ENCODE measurements around the gene PLCG2.

The PLCG2 gene

DNA sequence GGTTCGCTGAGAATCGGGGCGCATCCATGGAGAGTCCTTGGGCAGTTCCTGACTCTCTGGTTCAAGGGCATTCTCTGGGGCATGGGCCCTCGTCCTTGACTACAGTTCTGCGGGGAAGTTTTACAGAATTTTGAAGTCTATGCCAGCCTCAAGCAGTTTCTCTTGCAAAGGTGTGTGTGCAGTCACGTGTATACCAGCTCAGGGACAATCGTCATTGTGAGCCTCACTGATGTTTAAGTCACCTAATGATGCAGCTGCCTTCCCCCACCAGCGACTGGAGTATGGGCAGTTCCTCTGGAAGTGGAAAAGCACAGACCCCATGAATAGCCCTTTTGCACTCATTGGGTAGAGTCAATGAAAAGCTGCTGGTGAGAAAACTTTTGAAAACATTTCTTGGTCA lies 1.3 kb downstream of the PLCG2 start:
- no peak for TF ChIP-seq EZH2 (IDR thresholded peaks at IDR 0.05; ENCODE audit: borderline replicate concordance, low read depth, low read length, severe bottlenecking)
- TF ChIP-seq, protein P1, sequence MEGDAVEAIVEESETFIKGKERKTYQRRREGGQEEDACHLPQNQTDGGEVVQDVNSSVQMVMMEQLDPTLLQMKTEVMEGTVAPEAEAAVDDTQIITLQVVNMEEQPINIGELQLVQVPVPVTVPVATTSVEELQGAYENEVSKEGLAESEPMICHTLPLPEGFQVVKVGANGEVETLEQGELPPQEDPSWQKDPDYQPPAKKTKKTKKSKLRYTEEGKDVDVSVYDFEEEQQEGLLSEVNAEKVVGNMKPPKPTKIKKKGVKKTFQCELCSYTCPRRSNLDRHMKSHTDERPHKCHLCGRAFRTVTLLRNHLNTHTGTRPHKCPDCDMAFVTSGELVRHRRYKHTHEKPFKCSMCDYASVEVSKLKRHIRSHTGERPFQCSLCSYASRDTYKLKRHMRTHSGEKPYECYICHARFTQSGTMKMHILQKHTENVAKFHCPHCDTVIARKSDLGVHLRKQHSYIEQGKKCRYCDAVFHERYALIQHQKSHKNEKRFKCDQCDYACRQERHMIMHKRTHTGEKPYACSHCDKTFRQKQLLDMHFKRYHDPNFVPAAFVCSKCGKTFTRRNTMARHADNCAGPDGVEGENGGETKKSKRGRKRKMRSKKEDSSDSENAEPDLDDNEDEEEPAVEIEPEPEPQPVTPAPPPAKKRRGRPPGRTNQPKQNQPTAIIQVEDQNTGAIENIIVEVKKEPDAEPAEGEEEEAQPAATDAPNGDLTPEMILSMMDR (IDR thresholded peaks at IDR 0.05; ENCODE audit: borderline replicate concordance, extremely low read depth, low read length, poor library complexity, severe bottlenecking): no peak
- H3K9me3 ChIP-seq (ENCODE audit: insufficient read depth, low read length, severe bottlenecking): no peaks in the 10 kb centered on the region
- no peak for ATAC-seq (ENCODE audit: insufficient read depth, low read depth)

DNA sequence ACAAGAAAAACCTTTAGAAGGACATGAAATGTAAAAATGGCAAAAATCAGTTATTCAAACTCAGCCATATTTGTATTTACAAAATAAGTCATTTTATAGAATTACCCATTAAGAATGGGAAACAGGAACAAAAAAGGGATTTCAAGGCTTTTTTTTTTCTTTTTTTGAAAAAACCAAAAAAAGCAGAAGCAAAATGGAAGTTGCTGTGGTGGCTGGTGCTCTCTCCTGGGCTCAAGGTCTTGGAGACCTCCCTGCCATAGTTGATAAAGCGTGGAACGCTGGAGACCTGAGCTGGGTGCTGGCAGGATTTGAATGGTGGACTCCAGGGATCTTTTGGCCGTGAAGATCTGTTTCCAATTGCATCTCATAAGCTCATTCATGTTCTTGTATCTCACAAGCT lies 3.1 kb downstream of the PLCG2 start:
- Histone ChIP-seq H3K4me3 (ENCODE audit: low read depth in 1 of 2, low read length in 2 of 2) (no peak overlapping the region), H3K9ac (ENCODE audit: low read depth, low read length) (no peak overlapping the region), H3K36me3 (ENCODE audit: insufficient read depth, low read length) (no peaks in the 10 kb centered on the region), H3K4me1 (ENCODE audit: insufficient read depth, low read length) (no peaks in the 10 kb centered on the region), H3K27ac (ENCODE audit: low read length) (no peak overlapping the region), H2AFZ (ENCODE audit: low read depth, low read length) (no peak overlapping the region), H3K27me3 (ENCODE audit: insufficient read depth, low read length, poor library complexity) (peaks cover 7% of the 10 kb centered on the region), H3K4me2 (ENCODE audit: insufficient read depth, low read length) (no peak overlapping the region), H3K9me3 (ENCODE audit: insufficient read depth, low read length, severe bottlenecking) (no peaks in the 10 kb centered on the region), H4K20me1 (ENCODE audit: insufficient read depth, low read length) (no peaks in the 10 kb centered on the region), H3K79me2 (ENCODE audit: insufficient read depth, low read length) (no peaks in the 10 kb centered on the region)
- no peak for ATAC-seq (ENCODE audit: insufficient read depth, low read depth)
- DNase-seq: no peak
- no peak for TF ChIP-seq EZH2 (IDR thresholded peaks at IDR 0.05; ENCODE audit: borderline replicate concordance, low read depth, low read length, severe bottlenecking)
- TF ChIP-seq, protein P1 (IDR thresholded peaks at IDR 0.05; ENCODE audit: borderline replicate concordance, extremely low read depth, low read length, poor library complexity, severe bottlenecking): no peak

More for the DNA sequence above, 1.3 kb downstream of the PLCG2 start:
- no peak overlapping the region for H3K4me2 ChIP-seq (ENCODE audit: insufficient read depth, low read length)
- H3K4me3 ChIP-seq (ENCODE audit: low read depth in 1 of 2, low read length in 2 of 2): no peak overlapping the region
- no peak for DNase-seq
- H4K20me1 ChIP-seq (ENCODE audit: insufficient read depth, low read length): no peaks in the 10 kb centered on the region
- peaks cover 8% of the 10 kb centered on the region for H3K27me3 ChIP-seq (ENCODE audit: insufficient read depth, low read length, poor library complexity)
- H3K27ac ChIP-seq (ENCODE audit: low read length): no peak overlapping the region
- no peaks in the 10 kb centered on the region for H3K4me1 ChIP-seq (ENCODE audit: insufficient read depth, low read length)
- H2AFZ ChIP-seq (ENCODE audit: low read depth, low read length): no peak overlapping the region
- no peaks in the 10 kb centered on the region for H3K79me2 ChIP-seq (ENCODE audit: insufficient read depth, low read length)
- no peak overlapping the region for H3K9ac ChIP-seq (ENCODE audit: low read depth, low read length)
- H3K36me3 ChIP-seq (ENCODE audit: insufficient read depth, low read length): no peaks in the 10 kb centered on the region

DNA sequence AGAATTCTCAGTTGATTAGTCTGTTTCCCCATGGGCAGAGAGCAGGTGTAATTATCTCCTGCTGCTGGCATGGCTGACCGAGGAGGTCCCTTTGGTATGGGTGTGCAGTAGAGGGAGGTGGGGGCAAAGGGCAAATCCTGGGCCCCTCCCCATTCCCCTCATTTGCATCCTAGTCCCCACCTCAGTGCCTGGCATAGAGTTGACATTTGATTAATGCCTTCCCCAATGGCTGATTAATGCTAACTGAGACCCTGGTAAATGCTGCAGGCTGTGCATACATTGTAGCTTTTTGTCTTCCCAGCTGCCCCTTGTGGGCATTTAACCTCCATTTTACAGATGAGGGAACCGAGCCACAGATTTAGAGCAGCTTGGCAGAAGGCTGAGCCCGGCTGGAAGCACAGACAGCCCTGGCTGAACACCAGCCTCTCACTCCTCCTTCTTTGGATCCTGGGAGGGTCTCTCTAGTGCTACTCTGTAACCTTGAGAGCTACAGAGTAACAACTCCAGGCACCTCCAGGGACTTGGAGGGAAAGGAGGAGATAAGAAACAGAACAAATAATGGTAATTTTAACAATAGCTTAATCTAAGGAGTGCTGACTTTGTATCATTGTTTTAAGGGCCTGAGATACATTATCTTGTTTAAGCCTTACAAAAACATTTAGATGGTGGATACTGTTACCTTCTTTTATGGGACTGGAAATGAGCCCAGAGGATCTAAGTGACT lies 5.1 kb downstream of the PLCG2 start:
- Histone ChIP-seq H3K4me3 (ENCODE audit: low read depth in 1 of 2, low read length in 2 of 2) (no peak overlapping the region), H3K27me3 (ENCODE audit: insufficient read depth, low read length, poor library complexity) (peaks cover 7% of the 10 kb centered on the region), H3K36me3 (ENCODE audit: insufficient read depth, low read length) (no peaks in the 10 kb centered on the region), H3K9ac (ENCODE audit: low read depth, low read length) (no peak overlapping the region), H3K4me1 (ENCODE audit: insufficient read depth, low read length) (no peaks in the 10 kb centered on the region), H3K4me2 (ENCODE audit: insufficient read depth, low read length) (no peak overlapping the region), H2AFZ (ENCODE audit: low read depth, low read length) (no peak overlapping the region), H3K27ac (ENCODE audit: low read length) (no peak overlapping the region), H3K79me2 (ENCODE audit: insufficient read depth, low read length) (no peaks in the 10 kb centered on the region), H4K20me1 (ENCODE audit: insufficient read depth, low read length) (no peaks in the 10 kb centered on the region), H3K9me3 (ENCODE audit: insufficient read depth, low read length, severe bottlenecking) (no peaks in the 10 kb centered on the region)
- TF ChIP-seq EZH2 (IDR thresholded peaks at IDR 0.05; ENCODE audit: borderline replicate concordance, low read depth, low read length, severe bottlenecking): no peak
- TF ChIP-seq, protein P1 (IDR thresholded peaks at IDR 0.05; ENCODE audit: borderline replicate concordance, extremely low read depth, low read length, poor library complexity, severe bottlenecking): no peak
- ATAC-seq (ENCODE audit: insufficient read depth, low read depth): no peak
- no peak for DNase-seq

All from DND-41 (cell line).